Measurements from ENCODE around the gene UBTD2.

DNA sequence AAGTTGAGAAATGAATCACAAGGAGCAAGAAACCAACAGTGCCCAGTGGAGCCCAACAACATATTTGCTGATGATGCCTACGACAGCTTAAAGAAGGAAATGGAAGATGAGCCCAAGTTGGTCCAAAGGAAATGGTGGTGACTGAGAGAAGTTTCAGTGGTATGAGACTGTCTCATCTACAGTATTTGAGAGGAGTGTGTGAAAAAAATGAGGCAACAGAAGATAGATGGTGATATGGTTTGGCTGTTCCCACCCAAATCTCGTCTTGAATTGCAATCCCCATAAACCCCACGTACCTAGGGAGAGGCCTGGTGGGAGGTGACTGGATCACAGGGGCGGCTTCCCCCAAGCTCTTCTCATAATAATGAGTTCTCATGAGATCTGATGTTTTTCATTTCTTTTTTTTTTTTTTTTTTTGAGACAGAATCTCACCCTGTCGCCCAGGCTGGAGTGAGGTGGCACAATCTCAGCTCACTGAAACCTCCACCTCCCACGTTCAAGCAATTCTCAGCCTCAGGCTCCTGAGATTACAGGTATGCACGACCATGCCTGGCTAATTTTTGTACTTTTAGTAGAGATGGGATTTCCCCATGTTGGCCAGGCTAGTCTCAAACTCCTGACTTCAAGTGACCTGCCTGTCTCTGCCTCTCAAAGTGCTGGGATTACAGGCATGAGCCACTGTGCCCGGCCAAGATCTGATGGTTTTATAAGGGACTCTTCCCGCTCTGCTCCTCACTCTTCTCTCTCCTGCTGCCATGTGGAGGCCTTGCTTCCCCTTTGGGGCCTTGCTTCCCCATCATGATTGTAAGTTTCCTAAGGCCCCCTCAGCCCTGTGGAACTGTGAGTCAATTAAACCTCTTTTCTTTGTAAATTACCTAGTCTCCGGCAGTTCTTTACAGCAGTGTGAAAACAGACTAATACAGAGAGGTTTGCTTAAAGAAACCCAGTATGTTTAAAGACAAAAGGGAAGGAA, 59.4 kb downstream of the UBTD2 start:
- TF ChIP-seq, protein P1, sequence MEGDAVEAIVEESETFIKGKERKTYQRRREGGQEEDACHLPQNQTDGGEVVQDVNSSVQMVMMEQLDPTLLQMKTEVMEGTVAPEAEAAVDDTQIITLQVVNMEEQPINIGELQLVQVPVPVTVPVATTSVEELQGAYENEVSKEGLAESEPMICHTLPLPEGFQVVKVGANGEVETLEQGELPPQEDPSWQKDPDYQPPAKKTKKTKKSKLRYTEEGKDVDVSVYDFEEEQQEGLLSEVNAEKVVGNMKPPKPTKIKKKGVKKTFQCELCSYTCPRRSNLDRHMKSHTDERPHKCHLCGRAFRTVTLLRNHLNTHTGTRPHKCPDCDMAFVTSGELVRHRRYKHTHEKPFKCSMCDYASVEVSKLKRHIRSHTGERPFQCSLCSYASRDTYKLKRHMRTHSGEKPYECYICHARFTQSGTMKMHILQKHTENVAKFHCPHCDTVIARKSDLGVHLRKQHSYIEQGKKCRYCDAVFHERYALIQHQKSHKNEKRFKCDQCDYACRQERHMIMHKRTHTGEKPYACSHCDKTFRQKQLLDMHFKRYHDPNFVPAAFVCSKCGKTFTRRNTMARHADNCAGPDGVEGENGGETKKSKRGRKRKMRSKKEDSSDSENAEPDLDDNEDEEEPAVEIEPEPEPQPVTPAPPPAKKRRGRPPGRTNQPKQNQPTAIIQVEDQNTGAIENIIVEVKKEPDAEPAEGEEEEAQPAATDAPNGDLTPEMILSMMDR (IDR thresholded peaks at IDR 0.05), result no peak
- TF ChIP-seq ZFX (IDR thresholded peaks at IDR 0.05; ENCODE audit: borderline replicate concordance), result no peak
